C4-2B (cell line): ENCODE results near the gene FCN2.

Experiments
- H3K27ac ChIP-seq: fragments of 450-650 bp; 2 replicates; pipeline ENCODE4 v1.5.1; 2017
- CTCF ChIP-seq: fragments of 450-650 bp; conservative IDR thresholded peaks from 2 replicates; pipeline ENCODE4 v1.5.1; 2017; ENCODE audit warnings: mild to moderate bottlenecking
- ZFX ChIP-seq: fragments of 450-650 bp; IDR thresholded peaks from 2 replicates; pipeline ENCODE4 v1.6.1; 2017

The FCN2 gene

GRCh38 chr9:134912126-134912840 lies 31.7 kb downstream of the FCN2 start:
- TF ChIP-seq ZFX: no peak
- H3K27ac ChIP-seq: no peak overlapping the region

GRCh38 chr9:134913041-134913712 lies 32.6 kb downstream of the FCN2 start:
- no peak overlapping the region for H3K27ac ChIP-seq
- TF ChIP-seq CTCF (no peak), ZFX (no peak)

- TF ChIP-seq CTCF: no peak
- no peak for TF ChIP-seq ZFX
- no peak overlapping the region for H3K27ac ChIP-seq
Observed at GRCh38 chr9:134913713-134914500, 33.3 kb downstream of the FCN2 start.

- H3K27ac ChIP-seq: no peak overlapping the region
- TF ChIP-seq CTCF (no peak), ZFX (no peak)
Observed at GRCh38 chr9:134914501-134914834, 33.9 kb downstream of the FCN2 start.

GRCh38 chr9:134915046-134915985 lies 34.7 kb downstream of the FCN2 start:
- TF ChIP-seq ZFX (no peak), CTCF (no peak)
- no peak overlapping the region for H3K27ac ChIP-seq

GRCh38 chr9:134916161-134916665 lies 35.6 kb downstream of the FCN2 start:
- H3K27ac ChIP-seq: no peak overlapping the region
- TF ChIP-seq CTCF (no peak), ZFX (no peak)
